ENCODE data around the gene STAP2.

The STAP2 gene

GRCh38 chr19:4326215-4326836 is 12.3 kb downstream of the STAP2 start:
- no peak overlapping the region for H2AFZ ChIP-seq (ENCODE audit: low read depth, low read length)
- H3K9me3 ChIP-seq (ENCODE audit: low read length) = no peaks in the 10 kb centered on the region
- no peak overlapping the region for H3K4me3 ChIP-seq (ENCODE audit: low read length)
- no peaks in the 10 kb centered on the region for H3K27me3 ChIP-seq (ENCODE audit: insufficient read depth, low read length)
- H3K36me3 ChIP-seq (ENCODE audit: insufficient read depth, low read length) = peaks cover 10% of the 10 kb centered on the region
- H3K4me1 ChIP-seq (ENCODE audit: insufficient read depth, low read length) = no peaks in the 10 kb centered on the region

GRCh38 chr19:4324228-4324627 is 14.4 kb downstream of the STAP2 start:
- Histone ChIP-seq H2AFZ (ENCODE audit: low read depth, low read length) (no peak overlapping the region), H3K36me3 (ENCODE audit: insufficient read depth, low read length) (peaks cover 10% of the 10 kb centered on the region)

GRCh38 chr19:4323692-4324091 is 14.9 kb downstream of the STAP2 start:
- H3K9me3 ChIP-seq (ENCODE audit: low read length) = peaks cover 14% of the 10 kb centered on the region
- no peak overlapping the region for H3K4me3 ChIP-seq (ENCODE audit: low read length)
- H3K36me3 ChIP-seq (ENCODE audit: insufficient read depth, low read length) = peaks cover 12% of the 10 kb centered on the region
- no peak overlapping the region for H2AFZ ChIP-seq (ENCODE audit: low read depth, low read length)
- no peaks in the 10 kb centered on the region for H3K27me3 ChIP-seq (ENCODE audit: insufficient read depth, low read length)
- H3K4me1 ChIP-seq (ENCODE audit: insufficient read depth, low read length) = no peaks in the 10 kb centered on the region

More at GRCh38 chr19:4324228-4324627, 14.4 kb downstream of the STAP2 start:
- Histone ChIP-seq H3K4me3 (ENCODE audit: low read length) (no peak overlapping the region), H3K9me3 (ENCODE audit: low read length) (peaks cover 10% of the 10 kb centered on the region), H3K27me3 (ENCODE audit: insufficient read depth, low read length) (no peaks in the 10 kb centered on the region), H3K4me1 (ENCODE audit: insufficient read depth, low read length) (no peaks in the 10 kb centered on the region)

- H2AFZ ChIP-seq (ENCODE audit: low read depth, low read length) = no peak overlapping the region
- peaks cover 17% of the 10 kb centered on the region for H3K9me3 ChIP-seq (ENCODE audit: low read length)
Observed at GRCh38 chr19:4322942-4323665, 15.5 kb downstream of the STAP2 start.

GRCh38 chr19:4320419-4320818 is 18.2 kb downstream of the STAP2 start:
- no peaks in the 10 kb centered on the region for H3K27me3 ChIP-seq (ENCODE audit: insufficient read depth, low read length)
- H3K4me3 ChIP-seq (ENCODE audit: low read length) = no peak overlapping the region
- H3K4me1 ChIP-seq (ENCODE audit: insufficient read depth, low read length) = no peaks in the 10 kb centered on the region
- no peak overlapping the region for H2AFZ ChIP-seq (ENCODE audit: low read depth, low read length)
- peaks cover 29% of the 10 kb centered on the region for H3K36me3 ChIP-seq (ENCODE audit: insufficient read depth, low read length)
- peaks cover 17% of the 10 kb centered on the region for H3K9me3 ChIP-seq (ENCODE audit: low read length)

More at GRCh38 chr19:4322942-4323665, 15.5 kb downstream of the STAP2 start:
- H3K36me3 ChIP-seq (ENCODE audit: insufficient read depth, low read length) = peaks cover 18% of the 10 kb centered on the region
- no peak overlapping the region for H3K4me3 ChIP-seq (ENCODE audit: low read length)
- no peaks in the 10 kb centered on the region for H3K4me1 ChIP-seq (ENCODE audit: insufficient read depth, low read length)
- no peaks in the 10 kb centered on the region for H3K27me3 ChIP-seq (ENCODE audit: insufficient read depth, low read length)

GRCh38 chr19:4319067-4319718 is 19.4 kb downstream of the STAP2 start:
- H3K4me3 ChIP-seq (ENCODE audit: low read length) = no peak overlapping the region
- H2AFZ ChIP-seq (ENCODE audit: low read depth, low read length) = no peak overlapping the region
- peaks cover 17% of the 10 kb centered on the region for H3K9me3 ChIP-seq (ENCODE audit: low read length)
- H3K36me3 ChIP-seq (ENCODE audit: insufficient read depth, low read length) = peaks cover 33% of the 10 kb centered on the region
- H3K27me3 ChIP-seq (ENCODE audit: insufficient read depth, low read length) = no peaks in the 10 kb centered on the region
- H3K4me1 ChIP-seq (ENCODE audit: insufficient read depth, low read length) = no peaks in the 10 kb centered on the region

GRCh38 chr19:4318460-4318859 is 20.2 kb downstream of the STAP2 start:
- Histone ChIP-seq H2AFZ (ENCODE audit: low read depth, low read length) (no peak overlapping the region), H3K9me3 (ENCODE audit: low read length) (peaks cover 17% of the 10 kb centered on the region), H3K4me1 (ENCODE audit: insufficient read depth, low read length) (no peaks in the 10 kb centered on the region)

GRCh38 chr19:4316956-4317355 is 21.7 kb downstream of the STAP2 start:
- H3K27me3 ChIP-seq (ENCODE audit: insufficient read depth, low read length) = no peaks in the 10 kb centered on the region
- peaks cover 29% of the 10 kb centered on the region for H3K36me3 ChIP-seq (ENCODE audit: insufficient read depth, low read length)
- no peak overlapping the region for H2AFZ ChIP-seq (ENCODE audit: low read depth, low read length)
- no peaks in the 10 kb centered on the region for H3K4me1 ChIP-seq (ENCODE audit: insufficient read depth, low read length)
- H3K4me3 ChIP-seq (ENCODE audit: low read length) = no peak overlapping the region
- H3K9me3 ChIP-seq (ENCODE audit: low read length) = peaks cover 17% of the 10 kb centered on the region

More at GRCh38 chr19:4318460-4318859, 20.2 kb downstream of the STAP2 start:
- Histone ChIP-seq H3K27me3 (ENCODE audit: insufficient read depth, low read length) (no peaks in the 10 kb centered on the region), H3K36me3 (ENCODE audit: insufficient read depth, low read length) (peaks cover 33% of the 10 kb centered on the region), H3K4me3 (ENCODE audit: low read length) (no peak overlapping the region)

- no peaks in the 10 kb centered on the region for H3K27me3 ChIP-seq (ENCODE audit: insufficient read depth, low read length)
- H3K9me3 ChIP-seq (ENCODE audit: low read length) = peaks cover 6% of the 10 kb centered on the region
- H3K4me1 ChIP-seq (ENCODE audit: insufficient read depth, low read length) = no peaks in the 10 kb centered on the region
- H2AFZ ChIP-seq (ENCODE audit: low read depth, low read length) = no peak overlapping the region
- peaks cover 46% of the 10 kb centered on the region for H3K36me3 ChIP-seq (ENCODE audit: insufficient read depth, low read length)
- no peak overlapping the region for H3K4me3 ChIP-seq (ENCODE audit: low read length)
Observed at GRCh38 chr19:4313847-4314490, 24.7 kb downstream of the STAP2 start.

- Histone ChIP-seq H3K4me1 (ENCODE audit: insufficient read depth, low read length) (no peaks in the 10 kb centered on the region), H2AFZ (ENCODE audit: low read depth, low read length) (no peak overlapping the region), H3K4me3 (ENCODE audit: low read length) (no peak overlapping the region), H3K9me3 (ENCODE audit: low read length) (no peaks in the 10 kb centered on the region), H3K36me3 (ENCODE audit: insufficient read depth, low read length) (peaks cover 42% of the 10 kb centered on the region), H3K27me3 (ENCODE audit: insufficient read depth, low read length) (no peaks in the 10 kb centered on the region)
Observed at GRCh38 chr19:4310247-4311121, 28.1 kb downstream of the STAP2 start.

- peaks cover 9% of the 10 kb centered on the region for H3K4me1 ChIP-seq (ENCODE audit: insufficient read depth, low read length)
- H3K4me3 ChIP-seq (ENCODE audit: low read length) = no peak overlapping the region
- H2AFZ ChIP-seq (ENCODE audit: low read depth, low read length) = no peak overlapping the region
- no peaks in the 10 kb centered on the region for H3K27me3 ChIP-seq (ENCODE audit: insufficient read depth, low read length)
- H3K9me3 ChIP-seq (ENCODE audit: low read length) = no peaks in the 10 kb centered on the region
- peaks cover 23% of the 10 kb centered on the region for H3K36me3 ChIP-seq (ENCODE audit: insufficient read depth, low read length)
Observed at GRCh38 chr19:4305659-4306058, 33.0 kb downstream of the STAP2 start.

- H3K4me1 ChIP-seq (ENCODE audit: insufficient read depth, low read length) = peaks cover 9% of the 10 kb centered on the region
- H3K9me3 ChIP-seq (ENCODE audit: low read length) = no peaks in the 10 kb centered on the region
- H3K36me3 ChIP-seq (ENCODE audit: insufficient read depth, low read length) = peaks cover 19% of the 10 kb centered on the region
- no peaks in the 10 kb centered on the region for H3K27me3 ChIP-seq (ENCODE audit: insufficient read depth, low read length)
- no peak overlapping the region for H3K4me3 ChIP-seq (ENCODE audit: low read length)
- H2AFZ ChIP-seq (ENCODE audit: low read depth, low read length) = no peak overlapping the region
Observed at GRCh38 chr19:4305257-4305612, 33.4 kb downstream of the STAP2 start.

All from neuron (in vitro differentiated cells).